NAMALWA (cell line): ENCODE data around the gene RASGRF1.
"Not testable (repeated sequence)": the region's sequence is repeated elsewhere in the genome, so short reads cannot be mapped to it uniquely, and the experiment has no call there.

Experiments used
- DNase-seq: peaks from one replicate; pipeline ENCODE4 v3.0.0-alpha.2; 2015; ENCODE audit warnings: low spot score

RASGRF1 gene

DNA sequence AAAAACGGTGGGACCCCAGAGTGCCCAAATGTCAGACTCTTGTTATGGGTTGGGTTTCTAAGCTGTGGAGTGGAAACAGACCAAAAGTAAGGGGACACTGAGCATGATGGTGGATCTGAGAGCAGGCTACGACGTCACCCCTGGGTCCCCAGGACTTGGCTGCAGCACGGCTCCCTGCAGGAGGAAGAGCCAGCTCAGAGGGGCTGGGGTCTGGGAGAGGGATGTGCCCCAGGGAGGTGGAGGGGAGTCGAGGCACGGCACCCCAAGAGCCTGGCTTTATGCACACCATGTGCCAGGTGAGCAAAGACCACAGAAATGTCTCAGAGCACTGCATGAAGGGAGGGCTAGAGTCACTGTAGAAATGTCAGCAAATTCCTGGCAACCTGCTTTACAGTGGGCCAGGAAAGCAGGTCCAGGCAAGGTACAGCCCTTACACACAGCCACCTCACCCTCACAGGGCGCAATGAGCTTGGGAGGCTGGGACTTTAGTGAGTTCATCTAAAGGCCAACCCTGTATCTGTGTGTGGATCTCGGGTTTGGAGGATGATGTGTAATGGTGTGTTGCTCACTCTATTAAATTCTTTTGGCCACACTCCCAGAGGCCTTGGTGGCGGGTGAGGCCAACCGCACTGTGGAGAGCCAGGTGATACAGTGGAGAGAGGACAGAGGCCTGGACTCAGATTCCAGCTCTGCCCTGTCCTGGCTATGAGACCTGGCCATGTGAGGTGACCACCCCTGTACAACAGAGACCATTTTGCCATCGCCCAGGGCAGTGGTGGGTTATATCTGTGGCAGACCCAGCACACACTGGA, 159.8 kb downstream of the RASGRF1 start:
- no peak for DNase-seq

DNA sequence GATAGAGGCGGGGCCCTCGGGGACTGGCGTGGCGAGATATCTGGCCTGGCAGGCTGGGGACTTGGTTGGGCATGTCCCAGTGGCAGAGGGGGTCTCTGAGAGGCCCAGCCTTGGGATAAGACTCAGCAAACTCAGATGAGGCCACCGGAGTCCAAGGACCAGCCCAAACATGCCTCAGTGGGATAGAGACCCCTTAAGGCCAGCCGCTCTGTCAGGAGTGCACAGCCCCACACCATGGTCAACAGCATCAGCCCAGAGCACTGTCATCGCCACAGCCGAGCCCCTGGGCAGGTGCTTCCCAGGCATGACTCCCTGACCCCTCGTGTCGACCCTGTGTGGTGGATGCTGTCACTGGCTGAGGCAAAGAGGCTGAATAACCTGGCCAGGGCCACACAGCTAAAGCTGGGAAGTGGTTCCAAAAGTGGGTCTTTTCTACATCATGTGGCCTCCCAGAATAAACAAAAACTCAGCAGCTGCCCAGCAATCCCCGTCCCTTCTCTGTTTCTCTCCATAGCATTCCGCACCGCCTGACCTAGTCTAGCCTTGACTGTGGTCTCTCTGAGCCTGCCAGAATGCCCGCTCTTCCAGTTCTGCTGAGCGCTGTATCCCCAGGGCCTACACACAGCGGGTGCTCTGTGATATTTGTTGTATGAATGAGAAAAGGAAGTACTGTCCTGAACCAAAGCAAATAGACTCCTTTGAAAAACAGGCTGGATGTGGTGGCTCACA, 160.9 kb downstream of the RASGRF1 start:
- no peak for DNase-seq

DNA sequence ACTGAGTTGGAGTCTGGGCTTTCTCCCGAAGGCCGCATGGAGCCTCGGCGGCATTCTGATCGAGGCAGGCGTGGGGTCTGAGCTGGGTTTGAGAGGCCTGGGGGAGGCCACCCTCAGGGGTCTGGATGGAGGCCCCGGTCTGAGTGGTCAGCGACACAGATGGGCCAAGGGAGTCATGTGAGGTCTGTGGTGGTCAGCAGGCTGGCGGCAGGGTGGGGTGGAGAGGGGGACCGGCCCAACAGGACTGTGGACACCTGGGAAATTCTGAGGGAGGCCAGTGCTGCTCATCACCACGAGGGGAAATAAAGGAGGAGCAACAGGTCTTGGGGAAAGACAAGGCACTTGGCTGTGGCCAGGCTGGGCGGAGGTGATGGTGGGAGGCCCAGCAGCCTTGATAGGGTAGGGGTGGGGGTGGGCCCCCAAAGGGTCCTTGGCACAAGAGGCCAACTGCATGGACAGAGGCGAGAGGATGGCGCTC, 161.9 kb downstream of the RASGRF1 start:
- DNase-seq: no peak

DNA sequence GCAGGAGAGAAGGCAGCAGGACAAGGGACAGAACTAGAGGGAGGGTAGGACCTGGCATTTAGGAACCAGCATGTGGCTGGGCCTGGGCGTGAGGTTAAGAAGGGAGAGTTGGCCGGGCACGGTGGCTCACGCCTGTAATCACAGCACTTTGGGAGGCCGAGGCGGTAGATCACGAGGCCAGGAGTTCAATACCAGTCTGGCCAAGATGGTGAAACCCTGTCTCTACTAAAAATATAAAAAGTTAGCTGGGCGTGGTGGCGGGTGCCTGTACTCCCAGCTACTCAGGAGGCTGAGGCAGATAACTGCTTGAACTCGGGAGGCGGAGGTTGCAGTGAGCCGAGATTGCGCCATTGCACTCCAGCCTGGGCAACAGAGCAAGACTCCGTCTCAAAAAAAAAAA, 162.4 kb downstream of the RASGRF1 start:
- not testable (repeated sequence) for DNase-seq

DNA sequence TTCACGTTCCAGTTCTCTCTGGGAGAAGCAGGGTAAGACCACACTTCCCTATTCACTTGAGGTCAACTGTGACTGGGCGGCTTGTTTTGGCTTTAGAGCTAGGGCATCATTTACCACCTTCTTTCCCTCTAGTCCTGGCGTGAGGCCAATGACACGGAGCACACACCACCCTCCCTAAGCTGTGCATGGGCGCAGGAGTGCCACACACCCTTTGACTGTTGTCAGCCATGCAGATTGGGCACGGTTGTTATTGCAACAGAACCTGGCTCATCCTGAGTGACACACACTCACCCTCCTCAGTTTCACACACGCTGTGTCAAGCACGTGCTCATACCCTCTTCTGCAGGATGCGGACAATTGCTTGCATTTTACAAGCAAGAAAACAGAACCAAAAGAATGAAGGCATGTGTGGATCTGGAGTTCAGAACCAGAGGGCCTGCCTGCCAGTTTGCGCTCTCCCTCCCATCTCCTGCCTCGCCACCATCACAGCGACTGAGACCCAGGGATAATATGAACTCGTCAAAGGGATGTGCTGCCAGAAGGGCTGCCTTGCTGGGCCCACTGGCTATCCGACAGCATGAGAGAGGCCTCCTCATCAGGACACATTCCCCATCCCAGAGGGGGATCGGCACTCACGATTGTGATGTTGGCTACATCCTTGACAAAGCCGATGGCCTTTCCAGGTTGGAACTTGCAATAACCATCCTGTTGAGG, 163.3 kb downstream of the RASGRF1 start:
- no peak for DNase-seq

DNA sequence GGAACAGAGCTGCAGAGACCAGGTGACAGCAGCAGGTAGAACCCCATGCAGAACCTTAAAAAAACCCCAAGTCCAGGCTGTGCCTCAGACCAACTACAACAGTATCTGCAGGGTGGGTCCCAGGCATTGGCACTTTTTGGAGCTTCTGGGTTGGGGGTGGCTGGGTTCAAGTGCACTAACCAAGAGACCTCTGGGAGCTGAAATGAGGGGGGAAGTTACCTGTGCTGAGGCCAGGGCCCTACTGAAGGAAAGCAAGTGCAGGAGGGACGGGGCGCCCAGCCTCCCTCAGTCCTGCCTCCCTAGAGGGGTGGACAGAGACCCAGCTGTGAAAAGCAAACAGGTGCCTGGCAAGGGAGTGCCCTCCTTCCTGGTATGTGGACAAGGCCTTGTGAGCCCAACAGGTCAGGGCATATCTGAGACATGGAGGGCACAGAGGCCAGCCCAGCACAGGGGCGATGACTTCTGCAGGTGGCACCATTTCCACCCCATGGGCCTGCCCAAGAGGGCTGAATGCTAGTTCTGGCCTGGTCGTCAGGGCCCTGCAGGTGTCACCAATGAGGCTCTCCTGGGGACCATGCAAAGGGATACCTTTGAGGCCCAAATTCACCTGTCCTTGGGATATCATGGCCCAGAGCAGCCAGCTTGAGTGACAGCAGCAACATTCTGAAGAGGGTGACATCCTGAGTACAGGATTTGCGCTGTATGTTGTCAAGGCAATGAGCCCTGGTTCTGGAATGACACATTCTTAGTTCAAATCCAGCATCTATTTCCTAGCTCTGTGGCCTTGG, 164.4 kb downstream of the RASGRF1 start:
- DNase-seq: no peak

DNA sequence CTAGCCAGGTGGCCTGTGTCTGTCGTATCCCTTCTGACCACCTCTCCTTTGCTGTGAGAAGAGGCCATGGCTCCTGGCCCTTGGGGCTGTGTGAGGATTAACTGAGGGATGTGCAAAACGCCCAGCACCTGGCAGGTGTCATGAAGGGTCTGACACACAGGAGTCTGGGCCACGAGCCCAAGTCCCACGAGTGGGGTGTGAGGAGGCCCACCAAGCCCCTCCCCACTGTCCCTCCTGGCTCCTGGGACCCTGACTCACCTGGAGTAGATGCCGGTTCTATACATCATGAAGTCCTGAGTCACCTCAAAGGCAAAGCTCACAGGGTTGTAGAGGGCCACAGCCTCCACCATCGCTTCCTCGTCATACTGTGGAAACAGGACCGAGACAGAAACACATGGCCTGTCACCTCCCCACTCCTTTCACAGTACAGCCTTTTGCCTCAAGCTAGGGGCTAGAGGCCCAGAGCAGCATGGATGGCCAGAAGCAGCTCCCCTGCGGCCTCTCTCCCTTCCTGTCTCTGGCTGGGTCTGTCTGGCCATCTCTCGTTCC, 165.4 kb downstream of the RASGRF1 start:
- no peak for DNase-seq

DNA sequence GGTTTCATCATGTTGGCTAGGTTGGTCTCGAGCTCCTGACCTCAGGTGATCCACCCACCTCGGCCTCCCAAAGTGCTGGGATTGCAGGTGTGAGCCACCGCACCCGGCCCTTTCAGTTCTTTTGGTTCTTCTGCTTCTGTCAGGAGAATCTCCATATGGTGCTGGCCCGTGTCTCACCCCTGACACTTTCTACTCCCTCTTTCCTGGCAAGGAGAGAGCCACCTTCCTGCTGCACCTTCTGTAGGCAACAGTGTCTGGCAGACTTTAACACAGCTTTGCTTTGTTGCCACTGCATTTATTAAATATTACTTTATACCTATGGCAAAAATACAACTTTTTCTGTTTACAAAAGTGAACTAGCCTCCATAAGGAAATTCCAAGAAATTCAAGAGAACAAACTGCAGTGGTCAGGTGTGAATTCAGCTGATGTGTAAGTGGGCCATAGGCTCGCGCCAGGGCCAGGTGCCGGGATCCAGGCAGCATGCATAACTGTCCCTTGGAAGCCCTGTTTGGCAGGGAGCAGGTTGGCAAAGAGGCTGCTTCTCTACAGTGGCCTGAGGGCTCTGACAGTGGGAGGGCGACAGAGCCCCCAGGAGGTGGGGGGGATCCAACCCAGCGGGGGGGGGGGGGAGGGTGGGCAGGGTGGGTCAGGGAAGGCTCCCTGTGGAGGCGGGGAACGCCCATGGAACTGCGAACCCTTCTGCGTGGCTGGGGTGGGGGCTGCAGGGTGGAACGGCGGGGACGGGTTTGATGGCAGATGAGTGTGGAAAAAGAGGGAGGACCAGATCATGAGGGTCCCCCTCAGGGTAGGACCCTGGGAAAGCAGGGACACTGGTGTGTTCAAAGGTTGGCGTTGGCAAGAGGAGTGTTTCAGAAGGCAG, 166.9 kb downstream of the RASGRF1 start:
- DNase-seq: no peak

DNA sequence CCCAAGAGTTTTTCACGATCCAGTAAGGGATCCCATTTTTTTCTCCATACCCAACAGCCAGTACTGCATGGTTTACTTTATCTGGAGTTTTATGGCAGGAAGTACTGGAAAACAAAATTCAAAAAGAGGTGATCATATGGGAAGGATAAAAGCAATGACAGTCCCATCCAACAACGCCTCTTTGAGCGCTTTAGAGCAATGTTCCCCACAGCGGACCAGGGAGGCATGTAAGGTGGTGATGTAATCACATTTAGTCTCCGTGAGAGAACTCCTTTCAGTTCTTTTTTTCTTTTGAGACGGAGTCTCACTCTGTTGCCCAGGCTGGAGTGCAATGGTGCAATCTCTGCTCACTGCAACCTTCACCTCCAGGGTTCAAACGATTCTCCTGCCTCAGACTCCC, 167.6 kb downstream of the RASGRF1 start:
- no peak for DNase-seq

DNA sequence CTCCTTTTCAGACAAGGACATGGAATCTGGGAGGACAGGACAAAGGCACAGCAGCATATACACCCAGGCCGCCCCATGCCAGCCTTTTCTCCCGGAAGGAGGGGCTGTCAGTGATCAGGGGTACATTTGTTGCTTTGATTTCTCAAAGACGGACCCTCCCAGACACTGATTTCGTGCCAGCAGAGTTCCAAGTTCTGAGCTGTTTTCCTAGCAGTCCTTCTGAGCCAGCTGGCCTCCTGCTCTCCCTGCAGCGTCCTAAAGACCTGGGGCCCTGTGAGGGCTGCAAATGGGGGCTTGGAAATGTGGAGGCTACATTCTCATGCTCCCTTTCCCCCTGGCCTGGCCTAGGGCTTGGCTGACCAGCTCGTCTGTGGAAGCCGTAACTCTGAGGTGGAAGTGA, 168.1 kb downstream of the RASGRF1 start:
- DNase-seq: no peak

DNA sequence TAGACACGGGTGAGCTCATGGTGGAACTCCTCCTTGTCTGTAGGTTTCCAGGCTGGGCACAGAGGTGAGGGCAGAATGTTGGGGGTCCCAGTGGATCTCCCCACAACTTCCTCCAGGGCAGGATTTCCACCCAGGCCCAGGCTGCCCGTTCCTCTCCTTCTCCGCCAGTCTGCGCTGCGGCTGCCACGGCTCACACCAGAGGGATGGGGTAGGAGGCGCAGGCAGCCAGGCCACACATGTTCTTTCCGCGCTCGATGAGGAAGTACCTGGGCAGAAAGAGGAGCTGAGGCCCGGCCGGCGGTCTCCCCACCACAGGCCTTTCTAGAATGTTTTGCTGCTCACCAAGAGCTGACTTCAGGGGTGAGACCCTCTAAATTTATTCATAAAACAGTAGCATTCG, 168.6 kb downstream of the RASGRF1 start:
- no peak for DNase-seq

DNA sequence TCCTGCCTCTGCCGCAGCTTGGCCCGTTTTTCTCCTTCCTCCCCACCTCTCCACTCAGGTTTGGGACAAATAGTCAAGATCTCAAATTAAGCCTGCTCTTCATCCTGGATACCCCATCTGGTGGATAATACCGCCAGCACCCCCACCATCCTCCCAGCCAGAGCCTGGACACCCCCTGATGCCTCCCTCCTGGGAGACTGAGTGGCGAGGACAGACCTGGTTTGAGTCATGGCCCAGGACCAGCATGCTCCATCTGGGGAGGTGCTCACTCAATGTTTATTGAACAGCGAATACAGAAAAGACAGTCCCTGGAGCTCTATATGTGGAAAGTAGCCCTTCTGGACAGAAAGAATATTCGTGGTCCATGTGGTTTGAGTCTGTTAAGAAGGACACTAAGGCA, 169.1 kb downstream of the RASGRF1 start:
- DNase-seq: no peak

DNA sequence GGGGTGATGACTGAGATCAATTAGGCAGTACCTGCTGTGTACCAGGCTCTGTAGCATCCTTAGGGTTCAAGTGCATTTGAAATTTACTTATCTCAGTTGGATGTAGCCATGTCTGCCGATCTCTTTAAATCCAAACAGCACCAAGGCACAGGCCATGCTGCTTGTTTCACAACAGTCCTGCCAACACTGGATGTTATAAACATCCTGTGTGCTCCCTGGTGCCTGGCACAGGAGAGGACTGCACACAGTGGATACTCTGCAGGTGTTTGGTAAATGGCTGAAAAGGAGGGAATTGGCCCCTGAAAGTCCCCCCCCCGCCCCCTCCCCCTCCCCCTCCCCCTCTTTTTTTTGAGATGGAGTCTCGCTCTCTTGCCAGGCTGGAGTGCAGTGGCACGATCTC, 172.7 kb downstream of the RASGRF1 start:
- no peak for DNase-seq

DNA sequence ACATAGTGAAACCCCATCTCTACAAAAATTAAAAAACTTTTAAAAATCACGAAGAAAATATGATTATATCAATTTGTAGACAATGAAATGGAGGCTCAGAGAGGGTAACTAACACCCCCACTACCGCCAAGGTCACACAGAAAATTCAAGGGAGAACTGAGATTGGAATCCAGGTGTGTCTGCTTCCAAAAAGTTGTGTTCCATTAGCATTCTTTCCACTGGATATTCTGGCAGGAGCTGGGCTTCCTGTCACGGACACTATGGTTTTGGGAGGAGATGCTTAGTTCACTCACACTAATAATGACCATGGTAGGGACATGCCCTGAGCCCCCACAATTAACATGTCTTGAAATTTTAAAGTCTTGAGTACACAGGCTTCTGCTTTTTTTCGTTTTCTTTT, 174.5 kb downstream of the RASGRF1 start:
- no peak for DNase-seq

DNA sequence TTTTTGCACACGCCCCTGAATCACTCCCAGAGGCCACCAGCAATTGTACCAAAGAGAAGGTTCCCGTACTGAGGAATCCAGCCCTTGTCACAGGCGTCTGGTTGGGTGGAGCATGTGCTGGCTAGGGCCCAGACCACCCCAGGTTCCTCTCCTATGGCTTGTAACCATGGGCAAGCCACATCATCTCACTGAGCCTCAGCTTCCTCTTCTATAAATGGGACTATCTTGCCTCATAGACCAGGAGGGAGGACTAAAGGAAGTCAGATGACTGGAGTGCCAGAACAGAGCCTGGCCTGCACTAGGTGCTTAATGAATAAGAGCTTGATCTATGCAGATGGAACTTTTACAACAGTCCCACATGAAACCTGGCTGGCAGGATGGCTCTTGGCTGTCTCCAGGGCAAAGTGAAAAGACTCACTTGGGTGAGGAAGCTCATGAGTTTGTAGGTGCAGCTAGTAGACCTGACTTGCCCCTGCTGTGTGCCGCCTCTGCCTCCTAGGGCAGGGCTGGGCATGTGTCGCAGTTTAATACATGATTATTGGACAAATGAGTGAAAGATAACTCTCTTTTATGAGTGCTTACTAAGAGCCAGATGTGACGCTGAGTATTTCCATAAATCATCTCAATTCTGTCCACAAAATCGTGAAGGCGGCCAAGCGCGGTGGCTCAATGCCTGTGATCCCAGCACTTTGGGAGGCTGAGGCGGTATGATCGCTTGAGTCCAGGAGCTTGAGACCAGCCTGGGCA, 175.1 kb downstream of the RASGRF1 start:
- no peak for DNase-seq

DNA sequence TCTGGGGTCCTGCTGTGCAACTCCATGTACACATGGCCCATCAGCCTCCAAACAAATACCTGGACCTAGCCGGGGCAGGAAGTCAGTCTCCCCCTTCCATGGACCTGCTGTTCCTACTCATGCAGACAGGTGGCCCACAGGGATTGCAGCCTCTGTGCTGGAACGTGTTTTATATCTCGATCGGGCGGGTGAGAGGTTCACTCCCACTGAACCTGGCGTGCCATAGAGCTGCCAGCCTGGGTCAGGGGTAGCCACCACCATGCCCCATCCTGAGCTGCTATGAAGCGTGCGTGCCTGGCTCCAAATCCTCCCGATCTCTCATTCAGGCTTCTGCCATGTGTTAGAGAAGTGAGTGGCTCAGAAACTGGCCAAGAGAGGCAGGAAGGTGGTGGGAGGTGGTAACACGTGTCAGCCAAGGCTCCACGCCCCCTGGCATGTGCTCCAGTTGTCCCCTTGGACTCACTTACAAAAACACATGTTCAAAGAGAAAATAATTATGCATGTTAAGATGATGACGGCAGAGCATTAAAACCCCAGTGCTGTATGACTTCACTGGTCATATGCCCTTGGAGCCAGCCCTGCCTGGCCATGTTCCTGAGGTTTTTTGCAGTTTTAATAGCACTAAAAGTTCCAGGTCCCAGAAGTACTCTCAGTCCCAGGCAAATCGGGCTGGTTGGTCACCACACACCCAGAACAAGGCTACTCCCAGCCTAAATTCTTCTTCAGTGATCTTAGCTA, 176.4 kb downstream of the RASGRF1 start:
- no peak for DNase-seq

DNA sequence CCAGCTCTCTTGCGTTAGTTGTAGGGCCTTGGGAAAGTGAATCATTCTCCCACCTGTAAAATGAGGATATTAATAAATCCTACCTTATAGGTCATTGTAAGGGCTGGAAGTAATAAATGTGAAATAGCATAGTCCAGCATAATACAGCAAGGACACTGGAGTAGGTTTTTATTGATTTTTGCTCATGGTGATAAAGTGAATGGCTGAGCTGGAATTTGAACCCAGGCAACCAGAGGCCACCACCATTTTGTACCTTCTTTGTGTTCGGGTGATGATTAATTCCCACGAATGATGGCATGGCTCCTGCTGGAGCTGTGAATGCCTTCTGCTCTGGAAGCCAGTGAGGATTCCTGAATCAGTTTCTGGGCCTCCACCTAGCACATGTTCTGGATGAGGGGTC, 177.6 kb downstream of the RASGRF1 start:
- DNase-seq: no peak

DNA sequence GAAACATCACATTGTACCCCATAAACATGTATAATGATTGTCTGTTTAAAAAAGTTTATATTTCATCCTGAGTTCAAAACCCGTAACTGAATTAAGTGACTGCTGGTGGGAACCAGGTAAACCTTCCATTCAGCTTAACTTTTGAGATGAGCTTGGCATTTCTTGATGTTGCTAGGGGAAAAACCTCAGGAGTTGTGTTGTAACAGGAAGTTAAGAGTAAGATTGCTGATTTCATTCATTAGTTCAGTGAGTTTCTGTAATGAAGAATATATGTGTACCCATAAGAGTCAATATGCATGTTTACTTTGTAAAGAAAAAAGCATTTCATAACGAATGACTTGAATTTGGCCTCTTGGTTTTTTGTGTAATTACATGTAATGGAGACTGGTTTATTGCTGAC, 178.3 kb downstream of the RASGRF1 start:
- no peak for DNase-seq

DNA sequence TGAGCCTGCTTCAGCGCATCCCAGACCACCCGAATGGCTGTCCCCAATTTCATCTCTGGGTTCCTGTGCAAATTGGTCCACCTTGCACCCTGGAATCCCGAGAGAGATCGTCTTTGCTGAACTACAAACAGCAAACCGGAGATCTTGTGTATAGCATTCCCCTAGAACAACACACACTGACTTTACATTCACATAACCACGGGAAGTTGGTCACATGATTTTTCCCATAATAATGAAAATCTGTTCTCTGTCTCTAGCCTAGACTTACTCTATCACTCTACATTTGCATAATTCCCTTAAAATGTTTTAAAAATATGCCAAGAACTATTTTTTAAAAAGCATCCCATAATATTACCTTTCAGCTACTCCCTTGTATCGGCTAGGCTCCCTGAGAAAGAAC, 180.3 kb downstream of the RASGRF1 start:
- DNase-seq: no peak
